Measurements from ENCODE around the gene CDK11B.
"Not testable (repeated sequence)": the region's sequence is repeated elsewhere in the genome, so short reads cannot be mapped to it uniquely, and the experiment has no call there.

The CDK11B gene

GRCh38 chr1:1599935-1600860, 58.6 kb downstream of the CDK11B start, which contains the start of gene FNDC10:
Gene FNDC10 (minus strand): TSS chr1:1600135. CDS start chr1:1600015, 120 bp downstream.
- ATAC-seq (peak; percentile 3), DNase-seq (no peak)

- peak; percentile 26 for ATAC-seq
- DNase-seq: peak; percentile 43
Measured at GRCh38 chr1:1599030-1599934, 59.5 kb downstream of the CDK11B start.

DNA sequence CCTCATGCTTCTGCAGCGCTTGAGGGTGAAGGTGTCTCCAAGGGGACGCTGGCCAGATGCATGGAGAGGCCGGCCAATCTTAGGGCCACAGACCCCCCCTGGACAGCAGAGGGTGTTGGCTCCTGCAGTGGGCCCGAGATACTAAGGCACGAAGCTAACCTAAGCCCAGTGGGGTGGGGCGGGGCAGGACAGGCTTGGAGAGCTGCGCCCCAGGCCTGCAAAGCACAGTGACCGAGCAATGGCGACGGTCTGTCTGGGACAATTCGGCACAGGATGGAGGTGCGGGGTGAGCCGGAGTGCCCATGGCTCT, 60.1 kb downstream of the CDK11B start:
- ATAC-seq: no peak
- no peak for DNase-seq

DNA sequence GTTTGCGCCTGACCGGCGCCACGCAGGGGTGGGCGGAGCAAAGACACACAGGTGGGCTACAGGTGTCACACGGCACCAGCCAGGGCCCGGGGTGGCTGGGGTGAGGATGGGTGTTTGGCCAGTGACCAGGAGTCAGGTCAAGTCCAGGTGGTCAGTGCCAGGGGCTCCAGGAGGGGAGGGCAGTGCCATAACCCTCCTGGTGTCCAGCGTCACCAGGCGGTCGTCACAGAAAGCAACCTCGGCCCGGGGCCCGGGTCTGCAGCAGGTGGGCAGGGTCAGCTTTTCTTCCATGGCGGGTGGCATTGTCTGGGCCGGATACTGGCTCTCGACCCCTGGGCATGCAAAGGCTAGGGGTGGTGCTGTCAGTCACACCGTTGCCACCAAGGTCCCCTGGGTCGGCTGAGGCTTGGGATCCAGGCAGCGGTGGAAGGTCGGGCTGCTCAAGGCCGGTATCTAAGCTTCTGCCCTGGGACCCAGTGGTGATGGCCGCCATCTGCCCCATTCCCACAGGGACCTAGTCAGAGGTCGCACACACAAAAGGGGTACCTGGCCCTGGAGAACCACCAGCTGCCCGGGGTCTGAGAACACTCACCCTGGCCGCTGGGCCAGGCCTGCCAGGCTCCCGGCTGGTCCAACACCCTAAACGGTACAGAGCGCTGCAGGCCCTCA, 60.6 kb downstream of the CDK11B start:
- no peak for ATAC-seq

DNA sequence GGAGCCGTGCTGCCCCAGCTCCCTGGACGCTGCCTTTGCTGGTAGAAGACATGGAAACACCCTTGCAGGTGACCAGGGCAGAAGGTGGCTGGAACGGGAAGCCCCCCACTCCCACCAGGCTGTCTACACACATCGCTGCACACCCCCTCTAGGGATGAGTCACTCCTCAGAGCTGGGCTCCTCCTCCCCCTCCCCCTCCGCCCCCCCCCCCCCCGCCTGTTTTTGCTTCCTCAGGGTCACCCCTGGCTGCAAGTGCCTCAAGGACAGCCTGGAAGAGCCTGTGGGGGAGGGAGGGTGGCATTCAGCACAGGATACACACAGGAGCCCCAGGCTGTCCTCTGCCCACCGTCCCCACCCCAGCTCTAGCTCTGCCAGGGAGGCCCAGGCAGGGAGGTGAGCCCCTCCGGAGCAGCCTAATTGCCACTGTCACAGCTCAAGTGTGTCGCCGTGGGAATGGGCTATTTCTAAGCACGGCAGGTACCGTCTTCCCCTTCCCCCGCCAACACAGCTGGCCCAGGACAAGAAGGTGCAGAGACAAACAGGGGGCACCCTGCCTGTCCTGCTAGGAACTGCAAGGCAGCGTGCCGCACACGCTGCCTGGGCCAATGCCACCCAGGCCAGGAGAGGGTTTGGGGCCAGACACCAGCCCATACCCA, 61.4 kb downstream of the CDK11B start:
- peak; percentile 44 for ATAC-seq

More for the DNA sequence above, 60.6 kb downstream of the CDK11B start:
- DNase-seq: no peak

DNA sequence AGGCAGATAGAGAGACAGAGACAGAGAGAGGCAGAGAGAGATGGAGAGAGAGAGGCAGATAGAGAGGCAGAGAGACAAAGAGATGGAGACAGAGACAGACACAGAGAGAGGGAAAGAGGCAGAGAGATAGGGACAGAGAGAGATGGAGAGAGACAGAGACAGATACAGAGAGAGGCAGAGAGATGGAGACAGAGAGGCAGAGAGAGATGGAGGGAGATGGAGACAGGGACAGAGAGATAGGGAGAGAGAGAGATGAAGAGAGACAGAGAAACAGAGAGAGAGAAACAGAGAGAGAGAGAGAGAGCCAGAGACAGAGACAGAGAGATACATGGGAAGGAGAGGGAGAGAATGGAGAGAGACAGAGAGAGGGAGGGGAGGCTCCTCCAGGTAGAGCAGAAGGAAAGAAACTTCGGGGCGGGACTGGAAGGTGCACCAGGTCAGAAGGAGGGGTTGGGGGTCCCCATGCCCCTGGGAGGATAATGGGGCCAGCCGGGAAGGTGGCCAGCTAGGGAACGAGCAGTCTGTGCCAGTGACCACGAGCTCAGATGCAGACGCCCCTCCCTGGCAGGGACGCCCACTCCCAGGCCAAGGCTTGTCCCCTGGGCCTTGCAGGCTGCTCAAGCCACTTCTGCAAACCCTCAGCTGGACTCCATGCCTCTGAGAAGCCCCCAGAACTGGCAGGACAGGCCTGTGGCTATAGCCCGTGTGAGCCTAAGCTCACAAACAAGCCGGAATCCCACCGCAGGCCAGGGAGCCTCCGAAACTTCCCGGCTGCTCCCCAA, 62.1 kb downstream of the CDK11B start:
- DNase-seq (no peak), ATAC-seq (no peak)

More for the DNA sequence above, 61.4 kb downstream of the CDK11B start:
- peak; percentile 32 for DNase-seq

DNA sequence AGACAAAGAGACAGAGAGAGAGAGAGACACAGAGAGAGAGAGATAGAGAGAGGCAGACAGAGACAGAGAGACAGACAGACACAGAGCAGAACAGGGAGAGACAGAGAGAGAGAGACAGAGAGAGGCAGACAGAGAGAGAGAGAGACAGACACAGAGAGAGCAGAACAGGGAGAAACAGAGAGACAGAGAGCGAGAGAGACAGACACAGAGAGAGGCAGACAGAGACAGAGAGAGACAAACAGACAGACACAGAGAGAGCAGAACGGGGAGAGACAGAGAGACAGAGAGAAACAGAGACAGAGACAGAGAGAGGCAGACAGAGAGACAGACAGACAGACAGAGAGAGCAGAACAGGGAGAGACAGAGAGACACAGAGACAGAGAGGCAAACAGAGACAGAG, 63.5 kb downstream of the CDK11B start:
- not testable (repeated sequence) for DNase-seq, ATAC-seq

- ATAC-seq (no peak), DNase-seq (no peak)
Measured at GRCh38 chr1:1594602-1595260, 64.1 kb downstream of the CDK11B start.

- DNase-seq (no peak), ATAC-seq (no peak)
Measured at GRCh38 chr1:1593834-1594601, 64.8 kb downstream of the CDK11B start.

GRCh38 chr1:1591452-1591851, 67.4 kb downstream of the CDK11B start:
- ATAC-seq (no peak), DNase-seq (no peak)
